H9 (cell line): ENCODE measurements around the gene NCOR2. TPM values are rescaled to one million over a fixed set of nuclear protein-coding genes. Genes with fewer than 3 reads are reported as not detected.

Experiments
- DNase-seq: peaks from one replicate; pipeline ENCODE4 v3.0.0-alpha.2; 2017
- H2AFZ ChIP-seq: one replicate; pipeline ENCODE4 v1.6.1; 2013; ENCODE audit warnings: mild to moderate bottlenecking, low read length, control low read depth, moderate library complexity
- H2AK5ac ChIP-seq: 2 replicates; pipeline ENCODE4 v1.6.1; 2013; ENCODE audit warnings: low read length, control low read depth, mixed read lengths; ENCODE audit not compliant: insufficient read length
- H2BK120ac ChIP-seq: one replicate; pipeline ENCODE4 v1.6.1; 2013; ENCODE audit warnings: low read depth, mild to moderate bottlenecking, low read length, control low read depth, inconsistent platforms; ENCODE audit not compliant: poor library complexity, severe bottlenecking
- H2BK12ac ChIP-seq: 2 replicates; pipeline ENCODE4 v1.6.1; 2013; ENCODE audit warnings: low read length, control low read depth, mixed read lengths, low read depth; ENCODE audit not compliant: insufficient read length
- H2BK15ac ChIP-seq: 2 replicates; pipeline ENCODE4 v1.6.1; 2013; ENCODE audit warnings: low read depth, low read length, control low read depth
- H2BK20ac ChIP-seq: one replicate; pipeline ENCODE4 v1.6.1; 2013; ENCODE audit warnings: low read depth, mild to moderate bottlenecking, low read length, control low read depth, inconsistent platforms; ENCODE audit not compliant: poor library complexity, severe bottlenecking
- H2BK5ac ChIP-seq: 2 replicates; pipeline ENCODE4 v1.6.1; 2013; ENCODE audit warnings: low read length, control low read depth, mixed read lengths; ENCODE audit not compliant: insufficient read length
- H3K14ac ChIP-seq: 2 replicates; pipeline ENCODE4 v1.6.1; 2013; ENCODE audit warnings: low read length, control low read depth; ENCODE audit not compliant: insufficient read depth
- H3K18ac ChIP-seq: 2 replicates; pipeline ENCODE4 v1.6.1; 2013; ENCODE audit warnings: low read depth, mild to moderate bottlenecking, mixed read lengths, low read length, control low read depth; ENCODE audit not compliant: insufficient read length
- H3K23ac ChIP-seq: 2 replicates; pipeline ENCODE4 v1.6.1; 2013; ENCODE audit warnings: low read length, control low read depth, mixed read lengths, low read depth; ENCODE audit not compliant: insufficient read length
- H3K23me2 ChIP-seq: 2 replicates; pipeline ENCODE4 v1.6.1; 2013; ENCODE audit warnings: low read depth, mild to moderate bottlenecking, mixed read lengths, low read length, control low read depth; ENCODE audit not compliant: insufficient read length, poor library complexity, severe bottlenecking
- H3K27ac ChIP-seq: 2 replicates; pipeline ENCODE4 v1.5.1; 2013; ENCODE audit warnings: low read length, control low read depth, mixed read lengths, low read depth; ENCODE audit not compliant: insufficient read length
- H3K27me3 ChIP-seq: 2 replicates; pipeline ENCODE4 v1.6.1; 2013; ENCODE audit warnings: low read length, control low read depth, inconsistent platforms; ENCODE audit not compliant: insufficient read depth
- H3K4ac ChIP-seq: 2 replicates; pipeline ENCODE4 v1.6.1; 2013; ENCODE audit warnings: low read depth, mild to moderate bottlenecking, control low read depth, inconsistent platforms, low read length, moderate library complexity
- H3K4me1 ChIP-seq: 2 replicates; pipeline ENCODE4 v1.6.1; 2013; ENCODE audit warnings: low read length, control low read depth, inconsistent platforms; ENCODE audit not compliant: insufficient read depth
- H3K4me2 ChIP-seq: 2 replicates; pipeline ENCODE4 v1.6.1; 2013; ENCODE audit warnings: low read length, control low read depth, mixed read lengths; ENCODE audit not compliant: insufficient read length, insufficient read depth
- H3K56ac ChIP-seq: 2 replicates; pipeline ENCODE4 v1.6.1; 2013; ENCODE audit warnings: low read depth, mild to moderate bottlenecking, mixed read lengths, low read length, control low read depth; ENCODE audit not compliant: insufficient read length
- H3K79me1 ChIP-seq: 2 replicates; pipeline ENCODE4 v1.6.1; 2013; ENCODE audit warnings: low read depth, mild to moderate bottlenecking, moderate library complexity, low read length, control low read depth, inconsistent platforms; ENCODE audit not compliant: insufficient read depth, poor library complexity, severe bottlenecking
- H3K79me2 ChIP-seq: 2 replicates; pipeline ENCODE4 v1.6.1; 2013; ENCODE audit warnings: low read length, control low read depth, inconsistent platforms; ENCODE audit not compliant: insufficient read depth
- H3K9ac ChIP-seq: 2 replicates; pipeline ENCODE4 v1.6.1; 2013; ENCODE audit warnings: low read length, control low read depth, mixed read lengths; ENCODE audit not compliant: insufficient read length; ENCODE audit errors: extremely low read depth
- H3K9me3 ChIP-seq: one replicate; pipeline ENCODE4 v1.6.1; 2013; ENCODE audit warnings: low read depth, low read length, inconsistent platforms; ENCODE audit not compliant: control insufficient read depth
- H3T11ph ChIP-seq: one replicate; pipeline ENCODE4 v1.6.1; 2013; ENCODE audit warnings: mild to moderate bottlenecking, low read length, control low read depth, inconsistent platforms
- H4K20me1 ChIP-seq: one replicate; pipeline ENCODE4 v1.6.1; 2013; ENCODE audit not compliant: control insufficient read depth, insufficient read length, insufficient read depth
- H4K5ac ChIP-seq: 2 replicates; pipeline ENCODE4 v1.6.1; 2013; ENCODE audit warnings: low read depth, mild to moderate bottlenecking, mixed read lengths, low read length, control low read depth; ENCODE audit not compliant: insufficient read length
- H4K8ac ChIP-seq: replicated peaks from 2 replicates; pipeline ENCODE4 v1.6.1; 2013; ENCODE audit warnings: low read length, control low read depth, mixed read lengths, low read depth; ENCODE audit not compliant: insufficient read length
- H4K91ac ChIP-seq: 2 replicates; pipeline ENCODE4 v1.6.1; 2013; ENCODE audit warnings: low read depth, mild to moderate bottlenecking, moderate library complexity, mixed read lengths, low read length, control low read depth; ENCODE audit not compliant: insufficient read length
- H3K27ac Mint-ChIP-seq, 3 experiments: 2 replicates in 2 of 3; 3 replicates in 1 of 3; pipeline ENCODE4 v1.8.0; 2020 to 2021; ENCODE audit warnings: mixed read lengths in 3 of 3, mild to moderate bottlenecking in 1 of 3, moderate library complexity in 1 of 3
- H3K27me3 Mint-ChIP-seq: 2 replicates; pipeline ENCODE4 v1.8.0; 2021; ENCODE audit warnings: low read depth, mild to moderate bottlenecking, moderate library complexity, mixed read lengths
- H3K36me3 Mint-ChIP-seq, 3 experiments: 2 replicates in 2 of 3; 3 replicates in 1 of 3; pipeline ENCODE4 v1.8.0; 2020 to 2021; ENCODE audit warnings: low read depth in 3 of 3, mixed read lengths in 3 of 3; ENCODE audit not compliant: insufficient read depth in 1 of 3
- H3K4me1 Mint-ChIP-seq, 2 experiments: 2 replicates each; pipeline ENCODE4 v1.8.0; 2020; ENCODE audit warnings: mixed read lengths in 2 of 2
- H3K4me3 Mint-ChIP-seq, 2 experiments: 2 replicates in 1 of 2; 3 replicates in 1 of 2; pipeline ENCODE4 v1.8.0; 2020 to 2021; ENCODE audit warnings: mild to moderate bottlenecking in 2 of 2, mixed read lengths in 2 of 2, moderate library complexity in 1 of 2
- H3K9me3 Mint-ChIP-seq, 2 experiments: 2 replicates in 1 of 2; 3 replicates in 1 of 2; pipeline ENCODE4 v1.8.0; 2020; ENCODE audit warnings: mild to moderate bottlenecking in 2 of 2, mixed read lengths in 2 of 2, moderate library complexity in 1 of 2
- CTCF ChIP-seq: fragments of 200-600 bp; sonication (generic); conservative IDR thresholded peaks from 3 replicates; pipeline ENCODE4 v1.8.0; 2021; ENCODE audit warnings: antibody characterized with exemption, mild to moderate bottlenecking
- WGBS: extraction: QIAGEN DNeasy Blood & Tissue Kit; methylation state at CpG from one replicate; pipeline ENCODE4 v1.1.7; 2013; ENCODE audit warnings: missing lambda C conversion rate, low lambda C conversion rate, mixed read lengths; ENCODE audit not compliant: insufficient read length; ENCODE audit errors: extremely low coverage; 5-methylcytosine and 5-hydroxymethylcytosine counted together
- long read RNA-seq: library from polyadenylated mRNA; unstranded; transcript quantifications from one replicate; pipeline ENCODE4 v2.0.0, GENCODE V29; 2020
- total RNA-seq: library from RNA; stranded (reverse); gene quantifications from 2 replicates; pipeline ENCODE4 v1.2.1, GENCODE V29; 2021

NCOR2 gene
- 220 and 226 TPM in 2 replicates for total RNA-seq
- long read RNA-seq, partial matches to known transcripts, result 7 of 22 reads
- long read RNA-seq, other reads (novel, unspliced or antisense), result 15 of 22 reads

GRCh38 chr12:124566997-124567672 lies at the start of gene NCOR2:
Gene NCOR2, minus strand, starts transcription at chr12:124567612. Its CDS starts 72,361 bp downstream, at chr12:124495251.
- H3K9ac ChIP-seq, result peak within 1 kb of the TSS; percentile 75
- no peak within 1 kb of the TSS for H3K56ac ChIP-seq
- no peak within 1 kb of the TSS for H2BK5ac ChIP-seq
- DNase-seq, result no peak
- H3K14ac ChIP-seq, result peak within 1 kb of the TSS; percentile 76
- no peak within 1 kb of the TSS for H4K8ac ChIP-seq
- H3K27ac Mint-ChIP-seq, result peak within 1 kb of the TSS; percentile 32 to 94 (median 73); a peak in 3 of 7 replicates
- H2BK12ac ChIP-seq, result no peak within 1 kb of the TSS
- H3T11ph ChIP-seq, result no peak within 1 kb of the TSS
- peaks cover 5% of the 10 kb centered on the region for H3K79me1 ChIP-seq
- peaks cover 40 to 54% of the 10 kb centered on the region in 2 experiments for H3K4me1 Mint-ChIP-seq
- no peaks in the 10 kb centered on the region for H4K20me1 ChIP-seq
- H2BK15ac ChIP-seq, result no peak within 1 kb of the TSS
- no peak within 1 kb of the TSS for H3K27ac ChIP-seq
- no peak within 1 kb of the TSS for H3K23ac ChIP-seq
- no peaks in the 10 kb centered on the region; a peak in 1 of 7 replicates for H3K36me3 Mint-ChIP-seq
- H3K27me3 ChIP-seq, result no peaks in the 10 kb centered on the region
- peaks cover 31% of the 10 kb centered on the region; the same call in 1 of the 2 replicates for H3K79me2 ChIP-seq
- no peak for TF ChIP-seq CTCF
- H2AK5ac ChIP-seq, result no peak within 1 kb of the TSS
- no peaks in the 10 kb centered on the region for H3K9me3 Mint-ChIP-seq
- H3K4me1 ChIP-seq, result peaks cover 11% of the 10 kb centered on the region; the same call in 1 of the 2 replicates
- H3K9me3 ChIP-seq, result no peaks in the 10 kb centered on the region
- H3K4me2 ChIP-seq, result peak within 1 kb of the TSS; percentile 93
- H3K4ac ChIP-seq, result no peak within 1 kb of the TSS
- H2BK120ac ChIP-seq, result no peak within 1 kb of the TSS
- no peak within 1 kb of the TSS for H2AFZ ChIP-seq
- H3K23me2 ChIP-seq, result peaks cover 17% of the 10 kb centered on the region
- peak within 1 kb of the TSS; percentile 87 to 90 for H3K4me3 Mint-ChIP-seq
- no peak within 1 kb of the TSS for H4K91ac ChIP-seq
- no peaks in the 10 kb centered on the region for H3K27me3 Mint-ChIP-seq
- H2BK20ac ChIP-seq, result no peak within 1 kb of the TSS
- no peak within 1 kb of the TSS for H4K5ac ChIP-seq
- H3K18ac ChIP-seq, result peak within 1 kb of the TSS; percentile 66
- WGBS, result no CpG with 5 or more reads among the region's 106 CpGs
